Stimulated activated CD8-positive, alpha-beta memory T cell treated with anti-CD3 and anti-CD28 coated beads, Interleukin-12 subunit alpha, Interleukin-12 subunit beta, amount 100 ng/mL, for 24 hours (primary cell): ENCODE results near the gene CFC1B.
"Not testable (repeated sequence)": the region's sequence is repeated elsewhere in the genome, so short reads cannot be mapped to it uniquely, and the experiment has no call there.

Experiments used
- DNase-seq: peaks from one replicate; pipeline ENCODE4 v3.0.0-alpha.2; 2020; ENCODE audit errors: extremely low read depth

The CFC1B gene

DNA sequence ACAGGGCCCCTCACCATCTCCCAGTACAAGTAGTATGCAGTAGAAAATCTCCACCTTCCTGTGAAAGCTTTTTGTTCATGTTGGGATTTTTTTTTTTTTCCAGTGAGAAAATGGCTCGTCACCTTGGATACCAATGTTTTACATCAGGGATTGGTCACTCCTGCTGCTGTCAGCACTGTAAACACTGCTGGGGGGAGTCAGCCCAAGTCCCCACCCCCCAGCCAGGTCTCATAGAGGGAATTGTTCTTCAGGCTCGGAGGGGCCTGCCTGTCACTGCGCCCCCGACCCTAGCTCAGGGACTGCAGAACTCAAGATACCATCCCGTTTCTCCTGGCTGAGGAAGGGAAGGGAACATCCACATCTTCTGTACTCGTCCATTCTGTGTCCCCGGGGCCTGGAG lies at the start of gene CFC1B:
Gene CFC1B (plus strand): TSS at position 231 of the 400 bp plus-strand sequence. CDS start 263 bp downstream, outside the sequence.
- DNase-seq: not testable (repeated sequence)

DNA sequence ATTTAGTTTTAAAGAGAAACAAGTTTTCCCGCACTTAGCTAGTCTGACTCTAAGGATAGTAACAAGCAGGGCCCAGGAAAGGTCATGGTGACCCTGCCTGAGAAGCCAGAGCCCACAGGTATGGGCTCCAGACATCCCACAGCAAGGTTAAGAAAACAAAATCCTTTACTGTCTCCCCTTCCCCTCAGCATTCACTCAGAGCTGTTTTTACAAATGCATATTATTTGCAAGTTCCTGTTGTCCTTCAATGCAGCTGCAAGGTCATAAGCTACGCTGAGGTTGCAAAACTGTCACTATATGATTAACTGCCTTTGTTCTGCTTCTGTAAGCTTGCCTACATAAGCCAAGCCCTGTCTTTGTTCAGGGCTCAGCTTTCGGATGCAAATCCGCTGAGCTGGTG lies 29.9 kb upstream of the CFC1B start:
- DNase-seq: not testable (repeated sequence)

DNA sequence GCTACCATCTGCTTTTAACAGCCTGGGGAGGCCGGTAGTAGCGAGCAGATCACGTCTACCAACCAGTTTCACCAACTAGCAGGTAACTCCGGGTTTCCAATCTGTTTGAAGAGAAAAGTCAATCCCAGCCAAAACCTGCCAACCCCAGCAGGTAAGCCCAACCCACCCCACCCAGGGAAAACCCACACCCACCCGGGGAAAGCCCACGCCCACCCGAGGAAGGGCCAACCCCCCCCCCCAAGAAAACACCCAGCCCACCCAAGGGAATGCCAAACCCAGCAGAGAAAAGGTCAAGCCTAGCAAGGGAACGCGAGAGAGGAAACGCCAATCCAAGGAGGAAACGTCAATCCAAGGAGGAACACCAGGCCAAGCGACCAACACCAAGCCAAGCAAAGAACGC lies 11.8 kb upstream of the CFC1B start, which contains the start of gene POTEI:
Gene POTEI (minus strand): TSS at position 101 of the 400 bp plus-strand sequence. CDS start 93 bp downstream, at position 8.
- DNase-seq: not testable (repeated sequence)

GRCh38 chr2:130510807-130511746 lies 9.9 kb upstream of the CFC1B start:
- not testable (repeated sequence) for DNase-seq

DNA sequence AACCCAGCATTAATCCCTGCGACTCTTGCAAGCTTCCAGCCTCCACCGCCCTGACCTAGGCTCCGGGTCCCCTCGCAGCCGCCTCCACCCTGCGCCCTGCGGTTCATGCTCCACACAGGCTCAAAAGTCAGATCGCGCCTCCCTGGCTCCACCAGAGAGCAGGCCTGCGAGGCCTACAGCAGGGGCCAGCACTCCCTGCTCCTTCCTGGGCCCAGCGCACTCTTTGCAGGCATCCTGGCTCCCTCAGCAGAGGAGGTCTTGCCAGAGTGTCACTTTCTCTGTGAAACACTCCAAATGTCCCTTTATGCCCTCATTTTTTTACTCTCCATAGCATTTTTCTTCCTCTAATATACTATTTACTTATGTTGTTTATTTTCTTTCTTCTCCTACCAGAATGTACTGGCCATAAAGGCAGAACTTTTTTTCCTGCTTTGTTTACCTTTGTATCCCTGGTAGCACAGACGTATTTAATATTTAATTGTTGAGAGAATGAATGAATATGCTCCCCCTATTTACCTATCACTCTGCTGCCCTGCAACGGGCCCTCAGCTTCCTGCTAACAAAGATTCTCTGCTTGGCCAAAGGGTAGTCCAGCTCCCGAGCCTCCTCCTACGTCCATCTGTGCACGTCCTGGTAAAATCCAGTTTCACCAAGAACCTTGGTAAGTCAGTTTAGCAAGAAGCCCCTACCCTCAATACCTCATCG lies 9.1 kb upstream of the CFC1B start:
- not testable (repeated sequence) for DNase-seq

DNA sequence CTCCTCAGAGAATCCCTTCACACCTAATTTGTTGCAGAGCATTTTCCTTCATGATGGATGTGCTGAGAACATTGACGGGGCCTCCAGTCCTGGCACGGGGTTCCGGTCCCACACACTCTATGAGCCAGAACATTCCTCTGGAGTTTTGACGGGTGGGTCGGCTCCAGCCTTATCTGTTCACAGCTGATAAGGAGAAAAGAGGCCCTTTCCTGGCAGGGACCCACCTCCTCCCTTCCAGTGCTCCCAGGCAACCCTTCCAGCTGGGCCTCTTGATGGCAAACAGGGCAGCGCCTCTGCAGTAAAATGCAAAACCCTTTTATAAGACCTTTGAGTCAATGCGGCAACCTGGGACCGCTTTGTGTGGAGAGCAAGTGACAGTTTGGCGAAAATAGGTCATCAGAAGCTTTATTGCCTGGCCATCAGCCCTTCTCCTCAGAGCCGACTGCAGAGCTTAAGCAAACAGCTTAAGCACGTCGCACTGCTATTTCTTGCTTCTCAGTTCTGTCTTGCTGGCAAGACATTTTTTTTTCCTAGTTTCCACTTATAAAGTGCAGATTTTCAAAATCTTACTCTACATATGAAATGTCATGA lies 2.4 kb upstream of the CFC1B start:
- DNase-seq: not testable (repeated sequence)

GRCh38 chr2:130522390-130522789 lies 1.4 kb downstream of the CFC1B start:
- not testable (repeated sequence) for DNase-seq

GRCh38 chr2:130527365-130527967 lies 6.4 kb downstream of the CFC1B start:
- DNase-seq: not testable (repeated sequence)

GRCh38 chr2:130529545-130529944 lies 8.5 kb downstream of the CFC1B start:
- not testable (repeated sequence) for DNase-seq

DNA sequence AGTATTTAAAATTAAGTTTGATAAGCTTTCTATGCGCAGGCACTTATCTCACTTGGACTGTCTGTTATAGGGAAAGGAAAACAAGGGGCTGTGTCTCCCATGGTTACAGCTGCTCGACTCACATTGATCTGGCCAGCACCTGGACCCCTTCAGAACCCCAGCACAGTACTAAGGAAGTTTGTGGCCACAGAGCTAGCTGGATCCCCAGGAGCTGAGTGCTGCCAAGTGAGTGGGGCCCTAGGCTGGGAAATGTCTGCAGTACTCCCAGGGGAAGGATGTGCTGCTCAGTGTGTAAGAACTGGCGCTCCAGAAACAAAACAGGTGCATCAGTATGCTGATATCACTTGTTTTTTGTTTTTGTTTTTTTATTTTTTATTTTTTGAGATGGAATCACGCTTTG lies 9.2 kb downstream of the CFC1B start:
- not testable (repeated sequence) for DNase-seq

DNA sequence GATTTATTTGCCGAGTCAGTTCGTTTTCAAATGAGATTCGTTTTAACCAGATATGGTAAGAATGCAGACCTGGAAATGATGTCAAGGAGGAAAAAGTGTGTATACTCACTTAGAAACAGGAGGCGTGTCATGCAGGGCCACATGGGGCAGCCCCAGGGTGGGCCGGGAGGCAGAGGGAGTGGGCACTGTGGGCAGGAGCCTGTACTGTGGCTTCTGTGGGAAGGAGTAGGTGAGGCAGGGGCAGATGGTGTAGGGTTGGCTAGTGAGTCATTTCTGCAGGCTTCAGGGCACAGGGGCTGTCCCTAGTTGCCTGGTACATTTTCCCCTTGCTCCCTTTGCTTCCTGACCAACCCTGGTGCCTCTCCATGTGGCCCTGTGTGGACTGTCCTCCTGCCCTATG lies 10.2 kb downstream of the CFC1B start:
- DNase-seq: not testable (repeated sequence)

GRCh38 chr2:130531672-130532071 lies 10.7 kb downstream of the CFC1B start:
- DNase-seq: not testable (repeated sequence)

- not testable (repeated sequence) for DNase-seq
Measured at GRCh38 chr2:130536654-130537053, 15.6 kb downstream of the CFC1B start.

DNA sequence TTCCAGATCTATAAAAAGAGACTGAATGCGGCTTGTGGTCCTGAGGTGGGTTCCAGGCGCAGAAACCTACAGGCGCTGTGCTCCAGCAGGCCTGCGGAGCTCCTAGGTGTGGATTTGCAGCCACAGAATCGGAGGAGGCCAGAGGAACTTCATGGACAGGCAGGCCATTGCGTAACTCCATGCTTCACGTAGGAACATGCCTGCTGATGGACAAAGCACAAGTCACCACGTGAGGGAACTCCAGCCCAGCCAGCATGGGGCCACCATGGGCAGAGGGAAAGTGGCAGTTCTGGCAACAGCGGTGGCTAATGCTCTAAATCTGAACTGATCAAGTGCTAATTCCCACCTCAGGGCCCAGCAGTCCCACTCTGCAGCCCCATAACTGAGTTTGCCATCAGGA lies 17.2 kb downstream of the CFC1B start:
- DNase-seq: not testable (repeated sequence)

- DNase-seq: not testable (repeated sequence)
Measured at GRCh38 chr2:130542789-130543188, 21.8 kb downstream of the CFC1B start.

GRCh38 chr2:130543785-130544528 lies 22.9 kb downstream of the CFC1B start:
- not testable (repeated sequence) for DNase-seq

- DNase-seq: not testable (repeated sequence)
Measured at GRCh38 chr2:130544978-130545377, 24.0 kb downstream of the CFC1B start.

GRCh38 chr2:130548418-130548817 lies 27.4 kb downstream of the CFC1B start:
- DNase-seq: not testable (repeated sequence)

- DNase-seq: not testable (repeated sequence)
Measured at GRCh38 chr2:130549475-130549874, 28.5 kb downstream of the CFC1B start.

DNA sequence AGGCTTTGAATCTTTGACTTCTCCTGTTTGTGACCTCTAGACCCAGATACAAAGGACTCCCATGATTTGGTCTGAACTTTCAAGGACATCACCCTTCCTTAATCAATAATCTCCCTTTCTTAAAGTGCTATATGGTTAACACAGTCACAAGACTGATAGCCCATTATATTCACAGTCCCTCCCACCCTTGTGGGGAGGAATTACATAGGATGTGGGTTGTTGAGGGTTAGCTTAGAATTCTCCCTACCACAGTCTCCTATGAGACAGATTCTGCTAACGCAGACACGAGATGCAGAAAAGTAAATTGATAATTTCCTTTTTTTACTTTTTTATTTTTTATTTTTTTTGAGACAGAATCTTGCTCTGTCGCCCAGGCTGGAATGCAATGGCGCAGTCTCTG lies 33.2 kb downstream of the CFC1B start:
- not testable (repeated sequence) for DNase-seq

GRCh38 chr2:130556441-130556840 lies 35.4 kb downstream of the CFC1B start:
- not testable (repeated sequence) for DNase-seq
